GM19351 (cell line): ENCODE results near the gene SASH1.

Experiments
- ATAC-seq: cut with Tn5 transposase; IDR thresholded peaks from one replicate; pipeline ENCODE4 v1.9.1; 2021; ENCODE audit warnings: mild to moderate bottlenecking, moderate library complexity; ENCODE audit not compliant: unreplicated experiment

SASH1 gene

GRCh38 chr6:148487461-148487860 lies 144.8 kb downstream of the SASH1 start:
- no peak for ATAC-seq

GRCh38 chr6:148491638-148492251 lies 149.1 kb downstream of the SASH1 start:
- no peak for ATAC-seq

GRCh38 chr6:148492654-148493290 lies 150.1 kb downstream of the SASH1 start:
- no peak for ATAC-seq

- no peak for ATAC-seq
Observed at GRCh38 chr6:148493424-148493823, 150.8 kb downstream of the SASH1 start.

GRCh38 chr6:148494226-148494625 lies 151.6 kb downstream of the SASH1 start:
- no peak for ATAC-seq

- peak; percentile 79 for ATAC-seq
Observed at GRCh38 chr6:148495029-148495428, 152.4 kb downstream of the SASH1 start.

- ATAC-seq, result no peak
Observed at GRCh38 chr6:148497257-148497656, 154.6 kb downstream of the SASH1 start.

GRCh38 chr6:148497717-148498116 lies 155.1 kb downstream of the SASH1 start:
- ATAC-seq, result no peak

- no peak for ATAC-seq
Observed at GRCh38 chr6:148500402-148500801, 157.8 kb downstream of the SASH1 start.

GRCh38 chr6:148501178-148501590 lies 158.5 kb downstream of the SASH1 start:
- no peak for ATAC-seq

- ATAC-seq, result no peak
Observed at GRCh38 chr6:148502083-148502772, 159.6 kb downstream of the SASH1 start.

GRCh38 chr6:148502773-148503135 lies 160.1 kb downstream of the SASH1 start:
- ATAC-seq, result no peak

GRCh38 chr6:148503703-148504102 lies 161.1 kb downstream of the SASH1 start:
- no peak for ATAC-seq

GRCh38 chr6:148507774-148508173 lies 165.1 kb downstream of the SASH1 start:
- no peak for ATAC-seq

GRCh38 chr6:148508401-148509041 lies 165.9 kb downstream of the SASH1 start:
- ATAC-seq, result no peak

GRCh38 chr6:148509119-148509799 lies 166.6 kb downstream of the SASH1 start:
- ATAC-seq, result peak; percentile 63

GRCh38 chr6:148509800-148510581 lies 167.4 kb downstream of the SASH1 start:
- peak; percentile 78 for ATAC-seq

- no peak for ATAC-seq
Observed at GRCh38 chr6:148513145-148514071, 170.8 kb downstream of the SASH1 start.

- ATAC-seq, result no peak
Observed at GRCh38 chr6:148514091-148514845, 171.6 kb downstream of the SASH1 start.
